Thyroid gland (tissue), 4 donors: ENCODE data around the gene DLX2.

ENCODE experiments used
- CTCF ChIP-seq, 6 experiments: fragments of 200-600 bp in 3 of 6; fragments of 450-650 bp in 3 of 6; sonication (generic) in 3 of 6; IDR thresholded peaks; one replicate each; pipeline ENCODE4 v1.5.1; 2016 to 2019; ENCODE audit warnings: antibody characterized with exemption in 6 of 6, mild to moderate bottlenecking in 2 of 6, inconsistent platforms in 1 of 6, moderate library complexity in 1 of 6
- POLR2A ChIP-seq, 2 donors: fragments of 450-650 bp; IDR thresholded peaks; one replicate each; pipeline ENCODE4 v1.6.1; 2017; ENCODE audit warnings: antibody characterized with exemption in 2 of 2, mild to moderate bottlenecking in 2 of 2, moderate library complexity in 1 of 2

- TF ChIP-seq CTCF (IDR thresholded peaks at IDR 0.05), result no peak
- TF ChIP-seq POLR2A (IDR thresholded peaks at IDR 0.05), result no peak
These were observed 29.2 kb upstream of the DLX2 start for GRCh38 chr2:172131713-172132555.
